ENCODE measurements around the gene OR2D3.
"Not testable (repeated sequence)": the region's sequence is repeated elsewhere in the genome, so short reads cannot be mapped to it uniquely, and the experiment has no call there.

DNA sequence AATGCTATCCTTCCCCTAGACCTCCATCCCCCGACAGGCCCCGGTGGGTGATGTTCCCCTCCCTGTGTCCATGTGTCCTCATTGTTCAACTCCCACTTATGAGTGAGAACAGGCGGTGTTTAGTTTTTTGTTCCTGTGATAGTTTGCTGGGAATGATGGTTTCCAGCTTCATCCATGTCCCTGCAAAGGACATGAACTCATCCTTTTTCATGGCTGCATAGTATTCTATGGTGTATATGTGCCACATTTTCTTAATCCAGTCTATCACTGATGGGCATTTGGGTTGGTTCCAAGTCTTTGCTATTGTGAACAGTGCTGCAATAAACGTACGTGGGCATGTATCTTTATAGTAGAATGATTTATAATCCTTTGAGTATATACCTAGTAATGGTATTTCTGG is 33.1 kb upstream of the OR2D3 start:
- TF ChIP-seq, protein P1, sequence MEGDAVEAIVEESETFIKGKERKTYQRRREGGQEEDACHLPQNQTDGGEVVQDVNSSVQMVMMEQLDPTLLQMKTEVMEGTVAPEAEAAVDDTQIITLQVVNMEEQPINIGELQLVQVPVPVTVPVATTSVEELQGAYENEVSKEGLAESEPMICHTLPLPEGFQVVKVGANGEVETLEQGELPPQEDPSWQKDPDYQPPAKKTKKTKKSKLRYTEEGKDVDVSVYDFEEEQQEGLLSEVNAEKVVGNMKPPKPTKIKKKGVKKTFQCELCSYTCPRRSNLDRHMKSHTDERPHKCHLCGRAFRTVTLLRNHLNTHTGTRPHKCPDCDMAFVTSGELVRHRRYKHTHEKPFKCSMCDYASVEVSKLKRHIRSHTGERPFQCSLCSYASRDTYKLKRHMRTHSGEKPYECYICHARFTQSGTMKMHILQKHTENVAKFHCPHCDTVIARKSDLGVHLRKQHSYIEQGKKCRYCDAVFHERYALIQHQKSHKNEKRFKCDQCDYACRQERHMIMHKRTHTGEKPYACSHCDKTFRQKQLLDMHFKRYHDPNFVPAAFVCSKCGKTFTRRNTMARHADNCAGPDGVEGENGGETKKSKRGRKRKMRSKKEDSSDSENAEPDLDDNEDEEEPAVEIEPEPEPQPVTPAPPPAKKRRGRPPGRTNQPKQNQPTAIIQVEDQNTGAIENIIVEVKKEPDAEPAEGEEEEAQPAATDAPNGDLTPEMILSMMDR (IDR thresholded peaks at IDR 0.05): not testable (repeated sequence)
- TF ChIP-seq POLR2A (IDR thresholded peaks at IDR 0.05): not testable (repeated sequence)

Data from esophagus squamous epithelium (tissue), 4 donors.